CD4-positive, alpha-beta T cell (primary cell): ENCODE data around the gene LDB2. TPM values are rescaled to one million over a fixed set of nuclear protein-coding genes. Genes with fewer than 3 reads are reported as not detected.

ENCODE experiments used
- ATAC-seq: fragments of 200-7000 bp; cut with Tn5 transposase; one replicate; pipeline ENCODE4 v1.10.0; 2022; ENCODE audit warnings: mild to moderate bottlenecking; ENCODE audit not compliant: poor library complexity
- CTCF ChIA-PET: fragments of 350-600 bp; sonication (Branson Sonifier 250); formaldehyde crosslinking; loops from one replicate; lab custom pipeline; 2021; ENCODE audit warnings: antibody characterized with exemption, inconsistent platforms; lab: Charles Lee
- POLR2A ChIA-PET: fragments of 350-600 bp; sonication (Branson Sonifier 250); formaldehyde crosslinking; loops from one replicate; lab custom pipeline; 2021; ENCODE audit warnings: antibody characterized with exemption, inconsistent platforms; lab: Charles Lee
- DNase-seq, 14 experiments: peaks; one replicate each; pipeline ENCODE4 v3.0.0-alpha.2; 2013 to 2020; ENCODE audit warnings: mixed read lengths in 2 of 14
- H3K27ac ChIP-seq, 2 donors: one replicate each; pipeline versions ENCODE4 v1.5.1 to v1.7.0; 2013; ENCODE audit warnings: low read length in 2 of 2, low read depth in 1 of 2, mild to moderate bottlenecking in 1 of 2
- H3K27me3 ChIP-seq, 2 experiments: 1 replicate in 1 of 2; 2 replicates in 1 of 2; pipeline versions ENCODE4 v1.6.1 to v1.7.0; 2013; ENCODE audit warnings: low read length in 2 of 2, control low read depth in 1 of 2, mild to moderate bottlenecking in 1 of 2, moderate library complexity in 1 of 2; ENCODE audit not compliant: insufficient read depth in 2 of 2, control insufficient read depth in 1 of 2
- H3K36me3 ChIP-seq: one replicate; pipeline ENCODE4 v1.6.1; 2013; ENCODE audit warnings: low read length, control low read depth; ENCODE audit not compliant: insufficient read depth
- H3K4me1 ChIP-seq: one replicate; pipeline ENCODE4 v1.6.1; 2013; ENCODE audit warnings: low read length, control low read depth; ENCODE audit not compliant: insufficient read depth
- H3K4me3 ChIP-seq: one replicate; pipeline ENCODE4 v1.5.1; 2013; ENCODE audit warnings: mild to moderate bottlenecking, low read length, moderate library complexity
- H3K9me3 ChIP-seq, 2 experiments: 1 replicate in 1 of 2; 2 replicates in 1 of 2; pipeline versions ENCODE4 v1.6.1 to v1.7.0; 2013; ENCODE audit warnings: low read length in 2 of 2, mild to moderate bottlenecking in 2 of 2, control low read depth in 1 of 2, moderate library complexity in 1 of 2; ENCODE audit not compliant: control insufficient read depth in 1 of 2, insufficient read depth in 1 of 2
- H3K27ac Mint-ChIP-seq: one replicate; pipeline ENCODE4 v1.8.0; 2020; ENCODE audit warnings: mixed read lengths
- H3K27me3 Mint-ChIP-seq: one replicate; pipeline ENCODE4 v1.8.0; 2021; ENCODE audit warnings: mixed read lengths
- H3K36me3 Mint-ChIP-seq: one replicate; pipeline ENCODE4 v1.8.0; 2021; ENCODE audit warnings: low read depth, mixed read lengths
- H3K4me1 Mint-ChIP-seq: one replicate; pipeline ENCODE4 v1.8.0; 2021; ENCODE audit warnings: low read depth, mixed read lengths
- H3K4me3 Mint-ChIP-seq: one replicate; pipeline ENCODE4 v1.8.0; 2020; ENCODE audit warnings: mild to moderate bottlenecking, mixed read lengths
- H3K9me3 Mint-ChIP-seq: one replicate; pipeline ENCODE4 v1.8.0; 2020; ENCODE audit warnings: mixed read lengths
- CTCF ChIP-seq: fragments of 200-600 bp; IDR thresholded peaks from one replicate; pipeline ENCODE4 v1.8.0; 2022; ENCODE audit warnings: antibody characterized with exemption, mild to moderate bottlenecking
- intact Hi-C, 2 experiments: fragments of 100-400 bp; cut with DNase I in 1 of 2; cut with micrococcal nuclease in 1 of 2; formaldehyde crosslinking; loops; one replicate each; pipeline versions ENCODE4 v1.15.1 to v1.9.0; 2023 to 2025; cut with DNase I, micrococcal nuclease
- total RNA-seq, 174 experiments: library from RNA in 2 of 174; stranded (reverse) in 2 of 174; gene quantifications; one replicate each; pipeline ENCODE4 v1.2.3 and lab custom pipeline; 2021 to 2026

LDB2 gene
- total RNA-seq, 2 experiments from 2014 or later: not detected

DNA sequence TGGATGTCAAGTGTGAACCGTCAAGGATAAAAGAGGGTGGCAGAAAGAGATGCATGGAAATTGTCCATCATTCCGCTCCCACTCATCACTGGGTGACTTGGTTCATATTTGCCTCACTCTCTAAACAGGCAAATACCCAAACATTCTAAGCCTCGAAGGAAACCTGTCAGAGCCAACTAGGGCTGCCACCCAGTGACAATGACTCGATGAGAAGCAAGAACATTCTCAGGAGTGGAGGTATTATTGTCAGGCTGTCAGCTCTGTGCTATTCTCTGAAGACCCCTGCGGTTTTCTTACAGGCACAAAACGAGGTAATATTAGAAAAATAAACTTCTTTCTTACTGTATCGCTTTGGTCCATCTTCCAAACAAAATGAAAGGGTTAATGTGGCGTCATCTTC lies 139.6 kb downstream of the LDB2 start:
- no peak overlapping the region for H3K4me3 ChIP-seq
- no peaks in the 10 kb centered on the region for H3K4me1 ChIP-seq
- no peaks in the 10 kb centered on the region for H3K27me3 ChIP-seq
- ChIA-PET POLR2A (no interaction called here), CTCF (no interaction called here)
- no peaks in the 10 kb centered on the region for H3K9me3 Mint-ChIP-seq
- H3K4me3 Mint-ChIP-seq: no peak overlapping the region
- intact Hi-C loops: no loop called here
- no peaks in the 10 kb centered on the region for H3K36me3 Mint-ChIP-seq
- H3K27ac Mint-ChIP-seq: no peak overlapping the region
- no peaks in the 10 kb centered on the region for H3K27me3 Mint-ChIP-seq
- no peaks in the 10 kb centered on the region for H3K4me1 Mint-ChIP-seq
- no peaks in the 10 kb centered on the region for H3K36me3 ChIP-seq
- no peak overlapping the region for H3K27ac ChIP-seq
- no peaks in the 10 kb centered on the region for H3K9me3 ChIP-seq
- no peak for TF ChIP-seq CTCF
- ATAC-seq (no peak), DNase-seq (no peak)

DNA sequence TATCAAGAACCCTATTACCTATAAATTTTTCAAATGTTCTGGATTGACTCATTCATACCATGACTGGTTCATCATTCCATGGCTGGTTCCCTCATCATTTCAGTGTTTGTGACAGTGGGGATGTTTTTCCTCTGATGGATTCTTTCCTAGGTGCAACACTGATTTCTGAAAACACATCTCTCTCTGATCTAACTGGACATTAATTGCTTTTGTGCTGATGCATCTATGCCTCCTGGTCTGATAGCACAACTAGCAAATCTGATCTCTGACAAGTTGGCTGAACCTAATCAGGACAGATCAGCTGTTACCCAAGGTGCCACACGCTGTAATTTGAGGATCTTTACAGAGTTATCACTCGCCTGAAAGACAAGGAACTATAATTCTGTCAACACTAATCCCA lies 140.2 kb downstream of the LDB2 start:
- Histone ChIP-seq H3K4me3 (no peak overlapping the region), H3K9me3 (no peaks in the 10 kb centered on the region), H3K27ac (no peak overlapping the region), H3K36me3 (no peaks in the 10 kb centered on the region), H3K27me3 (no peaks in the 10 kb centered on the region), H3K4me1 (no peaks in the 10 kb centered on the region)
- intact Hi-C loops: no loop called here
- no peak for DNase-seq
- Mint-ChIP-seq H3K9me3 (no peaks in the 10 kb centered on the region), H3K27ac (no peak overlapping the region), H3K36me3 (no peaks in the 10 kb centered on the region), H3K27me3 (no peaks in the 10 kb centered on the region), H3K4me1 (no peaks in the 10 kb centered on the region), H3K4me3 (no peak overlapping the region)
- no peak for TF ChIP-seq CTCF
- ATAC-seq: no peak
- POLR2A ChIA-PET: no interaction called here
- CTCF ChIA-PET: no interaction called here

- Histone ChIP-seq H3K4me1 (no peaks in the 10 kb centered on the region), H3K27me3 (no peaks in the 10 kb centered on the region), H3K27ac (no peak overlapping the region), H3K9me3 (no peaks in the 10 kb centered on the region), H3K4me3 (no peak overlapping the region), H3K36me3 (no peaks in the 10 kb centered on the region)
- intact Hi-C loops: no loop called here
- no peak overlapping the region for H3K4me3 Mint-ChIP-seq
- no peaks in the 10 kb centered on the region for H3K36me3 Mint-ChIP-seq
- no peaks in the 10 kb centered on the region for H3K4me1 Mint-ChIP-seq
- ATAC-seq: no peak
- DNase-seq: no peak
- no peak for TF ChIP-seq CTCF
- no peaks in the 10 kb centered on the region for H3K27me3 Mint-ChIP-seq
- no peaks in the 10 kb centered on the region for H3K9me3 Mint-ChIP-seq
- H3K27ac Mint-ChIP-seq: no peak overlapping the region
- ChIA-PET POLR2A (no interaction called here), CTCF (no interaction called here)
Observed at GRCh38 chr4:16757080-16757521, 141.3 kb downstream of the LDB2 start.
